Naive thymus-derived CD8-positive, alpha-beta T cell (primary cell): Measurements from ENCODE around the gene PEX11G. TPM values are rescaled to one million over a fixed set of nuclear protein-coding genes. Genes with fewer than 3 reads are reported as not detected.
A peak's percentile ranks its signal among the peaks of the same experiment; 100 is the strongest.
"Not testable (repeated sequence)": the region's sequence is repeated elsewhere in the genome, so short reads cannot be mapped to it uniquely, and the experiment has no call there.

Source experiments
- ATAC-seq, 2 donors: fragments of 150-1000 bp; cut with Tn5 transposase in 1 of 2; sonication (Bioruptor Pico), chemical (Tn5 transposase) in 1 of 2; 1 replicate in 1 of 2; 2 replicates in 1 of 2; pipeline ENCODE4 v1.10.0; 2021; ENCODE audit warnings: mild to moderate bottlenecking in 2 of 2, moderate library complexity in 2 of 2
- POLR2A ChIA-PET: fragments of 350-600 bp; sonication (Branson Sonifier 250); formaldehyde crosslinking; loops from one replicate; lab custom pipeline; 2021; ENCODE audit warnings: antibody characterized with exemption; lab: Charles Lee
- DNase-seq, 10 donors: peaks; one replicate each; pipeline versions ENCODE4 v3.0.0 to v3.0.0-alpha.2; 2020 to 2022
- H3K27ac Mint-ChIP-seq, 10 donors: one replicate each; pipeline ENCODE4 v1.8.0; 2020 to 2022; ENCODE audit warnings: mild to moderate bottlenecking in 10 of 10, mixed read lengths in 10 of 10, moderate library complexity in 4 of 10, inconsistent platforms in 1 of 10
- H3K27me3 Mint-ChIP-seq, 5 donors: one replicate each; pipeline ENCODE4 v1.8.0; 2021 to 2022; ENCODE audit warnings: mixed read lengths in 5 of 5
- H3K36me3 Mint-ChIP-seq, 3 donors: one replicate each; pipeline ENCODE4 v1.8.0; 2020 to 2022; ENCODE audit warnings: mixed read lengths in 3 of 3, mild to moderate bottlenecking in 2 of 3, inconsistent platforms in 1 of 3
- H3K4me1 Mint-ChIP-seq, 4 donors: one replicate each; pipeline ENCODE4 v1.8.0; 2021 to 2022; ENCODE audit warnings: mixed read lengths in 4 of 4
- H3K4me3 Mint-ChIP-seq, 10 donors: one replicate each; pipeline ENCODE4 v1.8.0; 2020 to 2022; ENCODE audit warnings: mild to moderate bottlenecking in 10 of 10, mixed read lengths in 10 of 10, moderate library complexity in 6 of 10, inconsistent platforms in 1 of 10
- H3K9me3 Mint-ChIP-seq, 9 donors: one replicate each; pipeline ENCODE4 v1.8.0; 2020 to 2022; ENCODE audit warnings: mixed read lengths in 9 of 9, mild to moderate bottlenecking in 3 of 9, inconsistent platforms in 1 of 9, moderate library complexity in 1 of 9
- polyA plus RNA-seq, 3 donors: library from polyadenylated mRNA; unstranded; fragments of 300-500 nt; fragmentation: Illumina TruSeq; gene quantifications; one replicate each; pipeline ENCODE4 v1.2.3, GENCODE V29; 2021
- total RNA-seq, 8 experiments: library from RNA in 2 of 8; stranded (reverse) in 2 of 8; gene quantifications; one replicate each; pipeline ENCODE4 v1.2.3 and lab custom pipeline; 2021 to 2026

The PEX11G gene
- total and polyA plus RNA-seq, 5 experiments from 2014 or later: 0.68 to 2.7 (median 1.1) TPM

GRCh38 chr19:7440188-7440975 is 48.5 kb downstream of the PEX11G start:
- ATAC-seq (no peak), DNase-seq (no peak)
- Mint-ChIP-seq H3K4me1 (peaks cover 0 to 5% (median under 1%) of the 10 kb centered on the region in 4 donors), H3K36me3 (peaks cover 0 to 88% (median 6%) of the 10 kb centered on the region in 3 donors), H3K4me3 (no peak overlapping the region), H3K27ac (peak overlapping the region in 1 of 10 donors; percentile 80), H3K27me3 (no peaks in the 10 kb centered on the region), H3K9me3 (no peaks in the 10 kb centered on the region)
- POLR2A ChIA-PET: no interaction called here

- POLR2A ChIA-PET: no interaction called here
- Mint-ChIP-seq H3K27ac (peak overlapping the region in 8 of 10 donors; percentile 25 to 77 (median 62)), H3K4me3 (no peak overlapping the region)
Measured at GRCh38 chr19:7435586-7435985, 53.2 kb downstream of the PEX11G start.

GRCh38 chr19:7434391-7434790 is 54.4 kb downstream of the PEX11G start:
- Mint-ChIP-seq H3K9me3 (no peaks in the 10 kb centered on the region), H3K27ac (peak overlapping the region in 3 of 10 donors; percentile 1 to 25 (median 16)), H3K4me3 (no peak overlapping the region), H3K36me3 (peaks cover 0 to 80% (median 0%) of the 10 kb centered on the region in 3 donors), H3K4me1 (peaks cover 0 to 9% (median 0%) of the 10 kb centered on the region in 4 donors), H3K27me3 (no peaks in the 10 kb centered on the region)
- DNase-seq: no peak
- POLR2A ChIA-PET: interaction anchor here (0.6 to 1.4 kb wide), 2 partner anchors 27 to 86 kb away, joined by 3 to 4 read pairs; partner anchors contain the start of gene ARHGEF18
- no peak for ATAC-seq

More at GRCh38 chr19:7435586-7435985, 53.2 kb downstream of the PEX11G start:
- DNase-seq (no peak), ATAC-seq (peak in 1 of 2 donors; percentile 25)
- H3K36me3 Mint-ChIP-seq: peaks cover 0 to 79% (median 0%) of the 10 kb centered on the region in 3 donors
- H3K4me1 Mint-ChIP-seq: peaks cover 0 to 9% (median 0%) of the 10 kb centered on the region in 4 donors
- no peaks in the 10 kb centered on the region for H3K27me3 Mint-ChIP-seq
- no peaks in the 10 kb centered on the region for H3K9me3 Mint-ChIP-seq

- DNase-seq, H3K4me3 Mint-ChIP-seq, H3K27me3 Mint-ChIP-seq, ATAC-seq, H3K9me3 Mint-ChIP-seq: not testable (repeated sequence)
- POLR2A ChIA-PET: interaction anchor here (0.6 to 1.4 kb wide), 3 partner anchors 40 to 430 kb away, joined by 3 read pairs; partner anchors contain the start of gene ARHGEF18
- Mint-ChIP-seq H3K27ac (peak overlapping the region in 1 of 10 donors; percentile 57), H3K36me3 (peaks cover 0 to 85% (median 0%) of the 10 kb centered on the region in 3 donors), H3K4me1 (peaks cover 0 to 13% (median 1%) of the 10 kb centered on the region in 4 donors)
Measured at GRCh38 chr19:7433456-7433855, 55.4 kb downstream of the PEX11G start.

- Mint-ChIP-seq H3K4me1 (peaks cover 0 to 14% (median 6%) of the 10 kb centered on the region in 4 donors), H3K9me3 (no peaks in the 10 kb centered on the region), H3K27ac (peak overlapping the region in 7 of 10 donors; percentile 18 to 71 (median 41)), H3K36me3 (peaks cover 0 to 81% (median 0%) of the 10 kb centered on the region in 3 donors), H3K27me3 (no peaks in the 10 kb centered on the region), H3K4me3 (no peak overlapping the region)
- POLR2A ChIA-PET: interaction anchor here (1.3 kb wide), 1 partner anchor 9 kb away, joined by 9 read pairs; no protein-coding TSS in a partner anchor
- no peak for ATAC-seq
- no peak for DNase-seq
Measured at GRCh38 chr19:7429638-7430282, 59.1 kb downstream of the PEX11G start.

GRCh38 chr19:7428651-7429113 is 60.2 kb downstream of the PEX11G start:
- H3K9me3 Mint-ChIP-seq: no peaks in the 10 kb centered on the region
- H3K4me3 Mint-ChIP-seq: peak overlapping the region in 2 of 10 donors; percentile 18 to 51
- POLR2A ChIA-PET: interaction anchor here (0.6 kb wide), 1 partner anchor 159 kb away, joined by 4 read pairs; no protein-coding TSS in a partner anchor
- H3K27me3 Mint-ChIP-seq: no peaks in the 10 kb centered on the region
- peaks cover 0 to 12% (median 6%) of the 10 kb centered on the region in 4 donors for H3K4me1 Mint-ChIP-seq
- peaks cover 0 to 83% (median 0%) of the 10 kb centered on the region in 3 donors for H3K36me3 Mint-ChIP-seq
- DNase-seq: no peak
- ATAC-seq: no peak
- H3K27ac Mint-ChIP-seq: peak overlapping the region in 6 of 10 donors; percentile 45 to 87 (median 69)

GRCh38 chr19:7427944-7428343 is 60.9 kb downstream of the PEX11G start:
- POLR2A ChIA-PET: no interaction called here

GRCh38 chr19:7426986-7427385 is 61.8 kb downstream of the PEX11G start:
- no peak overlapping the region for H3K4me3 Mint-ChIP-seq
- peaks cover 1 to 89% (median 2%) of the 10 kb centered on the region in 3 donors for H3K36me3 Mint-ChIP-seq
- H3K9me3 Mint-ChIP-seq: no peaks in the 10 kb centered on the region
- no peak for DNase-seq
- no peak for ATAC-seq
- H3K27ac Mint-ChIP-seq: peak overlapping the region in 5 of 10 donors; percentile 31 to 65 (median 46)
- H3K27me3 Mint-ChIP-seq: no peaks in the 10 kb centered on the region
- peaks cover 6 to 17% (median 10%) of the 10 kb centered on the region in 4 donors for H3K4me1 Mint-ChIP-seq
- POLR2A ChIA-PET: no interaction called here

More at GRCh38 chr19:7427944-7428343, 60.9 kb downstream of the PEX11G start:
- Mint-ChIP-seq H3K9me3 (no peaks in the 10 kb centered on the region), H3K27ac (peak overlapping the region in 8 of 10 donors; percentile 12 to 73 (median 48)), H3K4me3 (peak overlapping the region in 2 of 10 donors; percentile 18 to 33), H3K4me1 (peaks cover 0 to 12% (median 6%) of the 10 kb centered on the region in 4 donors), H3K27me3 (no peaks in the 10 kb centered on the region), H3K36me3 (peaks cover 0 to 88% (median 2%) of the 10 kb centered on the region in 3 donors)
- ATAC-seq (no peak), DNase-seq (no peak)

Other genes starting within 250 kb of the PEX11G start
- gene INSR, start 194.6 kb downstream of the PEX11G start, total RNA-seq: 1 to 10 TPM in 1 of 2 experiments, under 1 TPM in 1; 0.60 to 1.4 TPM
- gene INSR, start 194.6 kb downstream of the PEX11G start, polyA plus RNA-seq: under 1 TPM in 2 of 3 donors, not detected in 1; 0.14 to 0.30 TPM
- 100 to 1,000 TPM; 118 to 140 TPM for gene ARHGEF18, start 140.1 kb downstream of the PEX11G start, total RNA-seq
- gene ARHGEF18, start 140.1 kb downstream of the PEX11G start, polyA plus RNA-seq: 10 to 100 TPM in 1 of 3 donors, 1 to 10 TPM in 2; 3.2 to 10.6 (median 5.6) TPM
- gene ZNF358, start 27.1 kb upstream of the PEX11G start, total RNA-seq: 10 to 100 TPM; 10.2 to 10.8 TPM
- 1 to 10 TPM in 2 of 3 donors, under 1 TPM in 1; 0.71 to 2.5 (median 1.7) TPM for gene ZNF358, start 27.1 kb upstream of the PEX11G start, polyA plus RNA-seq
- 10 to 100 TPM; 13.7 TPM for gene MCOLN1, start 33.6 kb upstream of the PEX11G start, total RNA-seq
- 10 to 100 TPM in 1 of 3 donors, 1 to 10 TPM in 2; 6.5 to 10.1 (median 6.6) TPM for gene MCOLN1, start 33.6 kb upstream of the PEX11G start, polyA plus RNA-seq
- gene PNPLA6, start 46.7 kb upstream of the PEX11G start, total RNA-seq: 100 to 1,000 TPM; 114 to 116 TPM
- gene PNPLA6, start 46.7 kb upstream of the PEX11G start, polyA plus RNA-seq: 10 to 100 TPM in 1 of 3 donors, 1 to 10 TPM in 2; 5.9 to 10.2 (median 7.0) TPM
- 1 to 10 TPM in 1 of 2 experiments, under 1 TPM in 1; 0.99 to 2.2 TPM for gene CAMSAP3, start 106.8 kb upstream of the PEX11G start, total RNA-seq
- gene CAMSAP3, start 106.8 kb upstream of the PEX11G start, polyA plus RNA-seq: under 1 TPM in 2 of 3 donors, not detected in 1; 0.20 to 0.58 TPM
- gene XAB2, start 140.5 kb upstream of the PEX11G start, total RNA-seq: 10 to 100 TPM; 70.2 to 71.0 TPM
- gene XAB2, start 140.5 kb upstream of the PEX11G start, polyA plus RNA-seq: 10 to 100 TPM in 1 of 3 donors, 1 to 10 TPM in 2; 6.6 to 17.6 (median 9.9) TPM
- gene PET100, start 140.8 kb upstream of the PEX11G start, total RNA-seq: 100 to 1,000 TPM; 124 to 128 TPM
- 100 to 1,000 TPM; 190 to 299 (median 289) TPM for gene PET100, start 140.8 kb upstream of the PEX11G start, polyA plus RNA-seq
- 1 to 10 TPM; 5.2 to 8.4 TPM for gene PCP2, start 144.7 kb upstream of the PEX11G start, total RNA-seq
- under 1 TPM in 1 of 3 donors, not detected in 2; 0.76 TPM for gene PCP2, start 144.7 kb upstream of the PEX11G start, polyA plus RNA-seq
- 100 to 1,000 TPM; 165 to 184 TPM for gene STXBP2, start 148.1 kb upstream of the PEX11G start, total RNA-seq
- 10 to 100 TPM; 50.4 to 63.2 (median 54.9) TPM for gene STXBP2, start 148.1 kb upstream of the PEX11G start, polyA plus RNA-seq
- gene RETN, start 180.0 kb upstream of the PEX11G start, total RNA-seq: not detected
- 10 to 100 TPM in 1 of 3 donors, 1 to 10 TPM in 2; 6.5 to 12.8 (median 8.7) TPM for gene RETN, start 180.0 kb upstream of the PEX11G start, polyA plus RNA-seq
- gene MCEMP1, start 188.1 kb upstream of the PEX11G start, total RNA-seq: not detected
- under 1 TPM in 1 of 3 donors, not detected in 2; 0.12 TPM for gene MCEMP1, start 188.1 kb upstream of the PEX11G start, polyA plus RNA-seq
- gene TRAPPC5, start 191.8 kb upstream of the PEX11G start, total RNA-seq: 10 to 100 TPM; 66.5 to 71.8 TPM
- 100 to 1,000 TPM; 154 to 208 (median 170) TPM for gene TRAPPC5, start 191.8 kb upstream of the PEX11G start, polyA plus RNA-seq
- 1 to 10 TPM; 1.7 to 2.3 TPM for gene FCER2, start 213.1 kb upstream of the PEX11G start, total RNA-seq
- gene FCER2, start 213.1 kb upstream of the PEX11G start, polyA plus RNA-seq: under 1 TPM in 2 of 3 donors, not detected in 1; 0.23 to 0.38 TPM
- gene CLEC4G, start 243.1 kb upstream of the PEX11G start, total RNA-seq: not detected
- gene CLEC4G, start 243.1 kb upstream of the PEX11G start, polyA plus RNA-seq: not detected